Cardiac fibroblast (primary cell): ENCODE results near the gene TSHZ3.

Source experiments
- DNase-seq, 2 donors: peaks; one replicate each; pipeline versions ENCODE4 v3.0.0 to v3.0.0-alpha.2; 2010; ENCODE audit warnings: low read depth in 2 of 2
- H3K4me3 ChIP-seq, 2 donors: replicated peaks in 1 of 2; 1 replicate in 1 of 2; 2 replicates in 1 of 2; pipeline ENCODE4 v1.5.1; 2011; ENCODE audit warnings: low read depth in 2 of 2, low read length in 2 of 2, mild to moderate bottlenecking in 2 of 2, moderate library complexity in 1 of 2
- CTCF ChIP-seq: IDR thresholded peaks from one replicate; pipeline ENCODE4 v1.5.1; 2011; ENCODE audit warnings: low read depth, mild to moderate bottlenecking, low read length, inconsistent platforms

The TSHZ3 gene

GRCh38 chr19:31338069-31338776, 11.0 kb downstream of the TSHZ3 start:
- peak; percentile 77 to 92 for DNase-seq
- no peak overlapping the region for H3K4me3 ChIP-seq
- peak; percentile 89 for TF ChIP-seq CTCF

DNA sequence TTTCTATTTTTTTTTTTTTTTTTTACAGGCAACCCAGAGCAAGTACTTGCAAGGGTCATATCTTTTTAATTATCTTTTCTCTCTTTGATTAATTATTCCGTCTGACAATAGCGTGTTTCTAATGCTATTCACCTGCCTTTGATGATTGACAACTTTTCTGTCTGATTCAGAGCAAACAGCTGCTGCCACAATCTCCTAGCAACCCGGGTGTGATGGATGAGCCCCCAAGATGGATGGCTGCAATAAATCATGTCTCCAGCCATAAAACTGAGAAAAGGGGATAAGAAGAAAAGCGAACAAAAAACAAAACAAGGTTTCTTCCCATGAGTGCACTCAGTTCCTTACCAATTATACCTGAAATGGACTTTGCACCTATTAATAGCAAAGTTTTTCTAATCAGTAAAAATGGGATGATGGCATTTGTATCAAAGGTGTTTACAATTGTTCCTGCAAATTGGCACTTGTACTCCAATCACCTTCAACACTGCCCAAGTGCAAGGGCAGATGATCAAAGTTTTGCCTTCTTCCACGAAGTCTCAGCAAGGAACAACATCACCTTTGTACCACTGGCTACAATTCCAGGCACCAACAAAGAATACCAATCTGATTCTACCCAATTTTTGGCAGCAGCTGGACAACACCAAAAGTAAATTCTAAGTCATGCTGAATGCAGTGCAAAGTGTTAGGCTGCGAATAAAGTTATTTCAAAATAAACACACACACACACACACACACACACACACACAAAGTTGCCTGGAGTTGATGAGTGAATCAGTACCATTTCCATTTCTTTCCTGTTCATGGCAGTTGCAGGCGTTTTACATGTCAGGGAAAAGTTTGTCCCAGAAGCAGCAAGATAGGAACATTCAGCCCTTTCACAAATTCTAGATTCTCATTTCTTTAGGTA, 12.0 kb downstream of the TSHZ3 start:
- DNase-seq, result peak in 1 of 2 donors; percentile 34
- no peak overlapping the region for H3K4me3 ChIP-seq
- TF ChIP-seq CTCF, result no peak

- no peak for DNase-seq
- no peak for TF ChIP-seq CTCF
- no peak overlapping the region for H3K4me3 ChIP-seq
These were observed 13.5 kb downstream of the TSHZ3 start for GRCh38 chr19:31335716-31336115.

- TF ChIP-seq CTCF, result no peak
- DNase-seq, result peak; percentile 34 to 47
- no peak overlapping the region for H3K4me3 ChIP-seq
These were observed 14.2 kb downstream of the TSHZ3 start for GRCh38 chr19:31334849-31335624.

DNA sequence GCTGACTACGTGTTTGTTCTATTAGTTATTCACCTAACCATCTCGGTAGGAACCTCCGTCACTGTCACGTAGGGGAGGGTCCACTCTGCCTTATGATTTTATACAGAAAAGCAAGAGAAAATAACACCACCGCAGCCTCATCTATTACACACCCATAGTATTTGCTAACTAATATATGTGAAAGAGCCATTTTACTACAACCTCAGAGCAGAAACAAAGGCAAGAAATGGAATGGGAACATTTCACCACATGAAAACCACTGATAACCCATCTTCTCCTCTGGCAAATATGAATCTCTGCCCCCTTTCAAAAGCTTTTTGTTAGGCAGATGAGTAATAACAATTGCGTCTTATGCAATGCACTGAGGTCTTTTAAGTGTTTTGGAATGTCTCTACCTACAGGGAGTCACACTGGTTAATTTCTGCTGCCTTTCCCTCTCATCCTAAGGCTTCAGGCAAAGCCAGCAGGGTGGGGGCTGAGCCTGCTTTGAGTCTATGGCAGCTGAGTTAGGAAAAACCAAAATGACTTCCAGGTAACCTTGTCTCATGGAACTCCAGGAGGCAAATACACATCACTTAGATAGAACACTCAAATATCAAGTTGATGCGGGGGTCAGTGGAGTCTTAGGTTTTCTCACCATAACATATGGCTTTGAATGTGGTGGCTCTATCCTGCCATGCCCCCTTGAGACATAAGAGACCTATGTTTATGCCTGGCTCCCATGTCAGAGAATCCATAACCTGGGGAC, 15.0 kb downstream of the TSHZ3 start:
- peak; percentile 64 to 86 for DNase-seq
- no peak for TF ChIP-seq CTCF
- H3K4me3 ChIP-seq, result no peak overlapping the region

- no peak for DNase-seq
- no peak overlapping the region for H3K4me3 ChIP-seq
- TF ChIP-seq CTCF, result no peak
These were observed 17.1 kb downstream of the TSHZ3 start for GRCh38 chr19:31332096-31332495.
